ENCODE results near the gene BNC2. TPM values are rescaled to one million over a fixed set of nuclear protein-coding genes. Genes with fewer than 3 reads are reported as not detected.

BNC2 gene
- total RNA-seq, 6 experiments from 2014 or later = 19.0 to 28.7 (median 25.4) TPM

DNA sequence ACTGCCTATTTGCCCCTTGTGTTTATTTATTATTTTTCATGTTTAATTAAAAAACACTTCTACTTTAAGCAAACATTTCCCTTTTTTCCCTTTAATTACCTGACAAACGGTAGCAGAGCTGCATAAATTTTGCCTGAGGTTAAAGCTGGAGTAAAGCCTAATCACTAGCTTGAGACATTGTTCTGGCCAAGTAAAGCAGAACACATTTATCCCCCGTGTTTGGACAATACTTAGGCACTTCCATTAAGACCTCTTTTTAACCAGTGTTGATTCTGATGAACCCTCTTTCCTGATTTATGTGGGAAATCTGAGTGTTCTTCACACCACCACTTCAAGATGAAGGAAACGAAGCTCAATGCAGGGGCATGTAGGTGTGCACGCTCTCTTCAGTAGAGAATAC is 54.5 kb downstream of the BNC2 start:
- TF ChIP-seq, protein P1, sequence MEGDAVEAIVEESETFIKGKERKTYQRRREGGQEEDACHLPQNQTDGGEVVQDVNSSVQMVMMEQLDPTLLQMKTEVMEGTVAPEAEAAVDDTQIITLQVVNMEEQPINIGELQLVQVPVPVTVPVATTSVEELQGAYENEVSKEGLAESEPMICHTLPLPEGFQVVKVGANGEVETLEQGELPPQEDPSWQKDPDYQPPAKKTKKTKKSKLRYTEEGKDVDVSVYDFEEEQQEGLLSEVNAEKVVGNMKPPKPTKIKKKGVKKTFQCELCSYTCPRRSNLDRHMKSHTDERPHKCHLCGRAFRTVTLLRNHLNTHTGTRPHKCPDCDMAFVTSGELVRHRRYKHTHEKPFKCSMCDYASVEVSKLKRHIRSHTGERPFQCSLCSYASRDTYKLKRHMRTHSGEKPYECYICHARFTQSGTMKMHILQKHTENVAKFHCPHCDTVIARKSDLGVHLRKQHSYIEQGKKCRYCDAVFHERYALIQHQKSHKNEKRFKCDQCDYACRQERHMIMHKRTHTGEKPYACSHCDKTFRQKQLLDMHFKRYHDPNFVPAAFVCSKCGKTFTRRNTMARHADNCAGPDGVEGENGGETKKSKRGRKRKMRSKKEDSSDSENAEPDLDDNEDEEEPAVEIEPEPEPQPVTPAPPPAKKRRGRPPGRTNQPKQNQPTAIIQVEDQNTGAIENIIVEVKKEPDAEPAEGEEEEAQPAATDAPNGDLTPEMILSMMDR (IDR thresholded peaks at IDR 0.05) = no peak
- peaks cover 5% of the 10 kb centered on the region; the same call in 1 of the 2 replicates for H3K36me3 Mint-ChIP-seq (ENCODE audit: low read depth)
- no peaks in the 10 kb centered on the region for H3K27me3 Mint-ChIP-seq (ENCODE audit: insufficient read depth)
- peaks cover 40% of the 10 kb centered on the region for H3K4me1 Mint-ChIP-seq (ENCODE audit: low read depth)
- no peaks in the 10 kb centered on the region for H3K9me3 Mint-ChIP-seq
- DNase-seq = no peak
- no peak overlapping the region for H3K27ac Mint-ChIP-seq
- no peak overlapping the region for H3K4me3 Mint-ChIP-seq

DNA sequence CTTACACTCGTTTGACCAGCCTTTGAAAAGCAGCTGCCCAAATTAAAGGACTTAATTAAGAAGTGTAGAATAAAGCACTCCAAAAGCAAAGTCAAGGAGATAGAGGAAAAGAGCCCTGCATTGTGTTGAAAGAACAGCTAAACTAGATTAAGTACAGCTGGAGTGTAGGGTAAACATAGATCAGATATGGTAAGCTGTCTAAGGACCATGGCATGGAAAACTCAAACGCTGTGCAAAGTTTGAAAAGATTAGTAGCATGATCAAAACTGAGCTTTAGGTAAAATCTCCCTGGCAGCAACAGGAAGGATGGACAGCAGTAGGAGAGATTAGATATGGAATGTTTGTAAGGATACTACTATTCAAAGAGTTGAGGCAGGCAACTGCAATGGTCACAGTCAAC is 55.4 kb downstream of the BNC2 start:
- H3K4me1 Mint-ChIP-seq (ENCODE audit: low read depth) = peaks cover 40% of the 10 kb centered on the region
- H3K9me3 Mint-ChIP-seq = no peaks in the 10 kb centered on the region
- peaks cover 5% of the 10 kb centered on the region; the same call in 1 of the 2 replicates for H3K36me3 Mint-ChIP-seq (ENCODE audit: low read depth)
- H3K27ac Mint-ChIP-seq = no peak overlapping the region
- H3K27me3 Mint-ChIP-seq (ENCODE audit: insufficient read depth) = no peaks in the 10 kb centered on the region
- TF ChIP-seq, protein P1 (IDR thresholded peaks at IDR 0.05) = no peak
- no peak for DNase-seq
- no peak overlapping the region for H3K4me3 Mint-ChIP-seq

DNA sequence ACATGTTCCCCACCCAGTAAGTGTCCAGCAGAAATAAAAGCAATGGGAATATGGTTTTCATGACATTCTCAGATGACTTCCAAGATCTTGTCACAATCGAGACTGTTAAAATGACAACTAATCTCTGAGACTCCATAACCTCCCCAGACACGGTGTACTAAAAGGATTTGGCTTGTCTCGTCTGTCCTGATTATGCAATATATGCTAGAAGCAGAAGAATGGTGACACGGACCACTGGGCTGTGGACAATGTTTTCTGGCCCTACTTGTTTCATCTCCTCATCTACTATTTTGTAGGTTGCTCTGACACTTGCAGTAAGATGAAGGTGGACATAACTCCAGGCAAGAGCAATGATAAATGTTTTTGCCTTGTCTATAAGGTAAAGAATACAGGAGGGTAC is 56.6 kb downstream of the BNC2 start:
- no peaks in the 10 kb centered on the region for H3K27me3 Mint-ChIP-seq (ENCODE audit: insufficient read depth)
- no peaks in the 10 kb centered on the region for H3K9me3 Mint-ChIP-seq
- H3K4me1 Mint-ChIP-seq (ENCODE audit: low read depth) = peaks cover 37% of the 10 kb centered on the region
- TF ChIP-seq, protein P1 (IDR thresholded peaks at IDR 0.05) = no peak
- no peak overlapping the region for H3K27ac Mint-ChIP-seq
- peaks cover 5% of the 10 kb centered on the region; the same call in 1 of the 2 replicates for H3K36me3 Mint-ChIP-seq (ENCODE audit: low read depth)
- no peak overlapping the region for H3K4me3 Mint-ChIP-seq
- no peak for DNase-seq

DNA sequence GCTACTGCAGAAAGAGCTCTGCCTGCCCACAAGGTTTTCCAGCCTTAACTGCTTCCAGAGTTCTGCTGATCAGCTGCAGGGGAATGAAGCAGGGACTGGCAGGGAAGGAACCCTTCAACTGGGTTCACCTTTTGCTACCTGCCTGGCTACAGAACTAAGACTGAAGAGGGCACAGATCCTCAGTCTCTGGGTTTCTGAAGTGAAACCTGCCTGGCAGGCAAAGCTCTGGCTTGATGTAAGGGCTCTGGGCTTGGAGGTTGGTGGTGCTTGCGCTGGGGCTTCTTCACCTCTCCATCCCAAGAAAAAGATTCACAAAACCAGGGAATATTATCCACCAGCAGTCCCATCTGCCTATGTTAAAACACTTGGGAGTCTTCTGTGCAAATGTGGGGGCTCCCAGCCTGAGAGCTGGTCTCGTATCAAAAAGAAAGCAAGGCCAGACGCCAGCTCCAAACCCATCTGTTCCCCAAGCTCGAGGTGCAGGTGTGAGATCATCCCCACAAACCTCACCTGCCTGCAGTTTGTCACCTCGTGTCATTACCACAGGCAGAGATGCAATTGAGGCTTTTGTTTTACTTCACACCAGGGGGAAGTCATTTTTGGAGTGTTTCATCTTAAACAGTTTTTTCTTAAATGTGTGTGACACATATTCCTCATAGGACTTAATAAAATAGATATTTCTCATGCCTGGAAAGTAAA is 58.3 kb downstream of the BNC2 start:
- TF ChIP-seq, protein P1 (IDR thresholded peaks at IDR 0.05) = no peak
- peaks cover 5% of the 10 kb centered on the region; the same call in 1 of the 2 replicates for H3K36me3 Mint-ChIP-seq (ENCODE audit: low read depth)
- no peak overlapping the region for H3K4me3 Mint-ChIP-seq
- no peak for DNase-seq
- H3K27me3 Mint-ChIP-seq (ENCODE audit: insufficient read depth) = no peaks in the 10 kb centered on the region
- no peaks in the 10 kb centered on the region for H3K9me3 Mint-ChIP-seq
- no peak overlapping the region for H3K27ac Mint-ChIP-seq
- peaks cover 29% of the 10 kb centered on the region for H3K4me1 Mint-ChIP-seq (ENCODE audit: low read depth)

DNA sequence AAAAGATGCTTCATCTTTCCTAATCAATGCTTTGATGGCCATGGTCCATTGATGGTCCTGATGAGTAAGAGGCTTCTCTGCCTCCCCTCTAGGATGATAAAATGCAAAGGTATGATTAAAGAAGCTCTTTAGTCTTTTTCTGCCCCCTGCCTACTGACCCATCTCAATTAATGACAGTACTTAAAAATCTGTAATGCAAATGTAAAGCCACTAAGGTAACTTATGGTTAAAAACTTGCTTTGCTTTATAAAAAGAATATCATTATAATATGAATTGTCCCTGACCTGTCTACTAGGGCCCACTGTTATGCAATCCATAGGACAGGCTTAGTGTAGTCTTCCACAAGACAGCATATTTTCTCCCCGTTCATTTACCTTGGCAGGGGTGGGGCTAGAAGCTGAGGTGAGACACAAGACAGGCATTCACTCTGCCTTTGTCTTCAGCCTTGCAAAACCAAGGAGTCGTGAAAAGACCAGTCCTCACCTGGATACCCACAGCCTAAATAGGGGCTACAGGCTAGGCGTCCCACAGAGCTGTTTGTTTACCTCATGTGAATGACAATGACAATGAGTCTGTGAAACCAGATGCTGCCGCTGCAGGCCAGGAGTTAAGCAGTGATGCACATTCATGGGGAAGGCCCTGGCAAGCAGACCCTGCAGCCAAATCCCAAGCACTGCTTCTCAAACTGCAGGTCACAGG is 60.4 kb downstream of the BNC2 start:
- no peak for DNase-seq
- no peaks in the 10 kb centered on the region for H3K9me3 Mint-ChIP-seq
- no peaks in the 10 kb centered on the region for H3K27me3 Mint-ChIP-seq (ENCODE audit: insufficient read depth)
- TF ChIP-seq, protein P1 (IDR thresholded peaks at IDR 0.05) = no peak
- peaks cover 18% of the 10 kb centered on the region for H3K4me1 Mint-ChIP-seq (ENCODE audit: low read depth)
- no peak overlapping the region for H3K27ac Mint-ChIP-seq
- H3K4me3 Mint-ChIP-seq = no peak overlapping the region
- H3K36me3 Mint-ChIP-seq (ENCODE audit: low read depth) = peaks cover 5% of the 10 kb centered on the region; the same call in 1 of the 2 replicates
